GM18907 (cell line): ENCODE measurements around the gene FOXP3.
"Not testable (repeated sequence)": the region's sequence is repeated elsewhere in the genome, so short reads cannot be mapped to it uniquely, and the experiment has no call there.

Experiments used
- ATAC-seq: cut with Tn5 transposase; IDR thresholded peaks from one replicate; pipeline ENCODE4 v1.9.1; 2021; ENCODE audit warnings: mild to moderate bottlenecking, moderate library complexity; ENCODE audit not compliant: unreplicated experiment

The FOXP3 gene, protein sequence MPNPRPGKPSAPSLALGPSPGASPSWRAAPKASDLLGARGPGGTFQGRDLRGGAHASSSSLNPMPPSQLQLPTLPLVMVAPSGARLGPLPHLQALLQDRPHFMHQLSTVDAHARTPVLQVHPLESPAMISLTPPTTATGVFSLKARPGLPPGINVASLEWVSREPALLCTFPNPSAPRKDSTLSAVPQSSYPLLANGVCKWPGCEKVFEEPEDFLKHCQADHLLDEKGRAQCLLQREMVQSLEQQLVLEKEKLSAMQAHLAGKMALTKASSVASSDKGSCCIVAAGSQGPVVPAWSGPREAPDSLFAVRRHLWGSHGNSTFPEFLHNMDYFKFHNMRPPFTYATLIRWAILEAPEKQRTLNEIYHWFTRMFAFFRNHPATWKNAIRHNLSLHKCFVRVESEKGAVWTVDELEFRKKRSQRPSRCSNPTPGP

DNA sequence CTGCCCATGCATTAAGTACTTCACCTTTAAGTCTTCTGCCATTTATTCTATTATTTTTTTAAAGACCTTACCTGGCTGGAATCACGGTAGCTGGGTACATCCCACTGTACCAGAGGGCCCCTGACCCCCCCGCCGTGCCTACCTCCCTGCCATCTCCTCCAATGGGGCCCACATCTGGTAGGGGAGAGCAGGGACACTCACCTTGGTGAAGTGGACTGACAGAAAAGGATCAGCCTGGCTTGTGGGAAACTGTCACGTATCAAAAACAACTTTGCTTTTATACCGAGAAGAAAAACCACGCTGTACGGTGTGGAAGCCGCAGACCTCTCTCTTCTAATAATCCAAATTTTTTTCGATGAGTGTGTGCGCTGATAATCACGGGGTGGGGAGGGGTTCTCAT is at the start of gene FOXP3:
FOXP3 (minus strand) TSS at position 251 of the 400 bp plus-strand sequence. CDS start 6,205 bp downstream, outside the sequence.
- no peak for ATAC-seq

DNA sequence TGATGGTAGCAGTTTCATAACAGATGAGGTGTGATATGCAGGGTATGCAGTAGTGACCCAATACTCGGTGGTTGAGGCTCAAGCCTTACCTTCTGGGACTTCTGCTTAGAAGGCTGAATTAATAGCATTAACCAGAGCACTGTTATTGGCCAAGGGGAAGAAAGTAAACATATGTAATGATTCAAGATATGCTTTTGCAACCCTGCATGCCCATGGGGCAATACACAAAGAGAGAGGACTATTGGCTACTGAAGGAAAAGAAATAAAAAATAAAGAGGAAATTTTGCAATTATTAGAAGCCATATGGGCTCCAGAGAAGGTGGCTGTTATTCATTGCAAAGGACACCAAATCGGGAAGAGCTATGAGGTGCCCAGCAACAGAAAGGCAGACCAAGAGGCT is 47.7 kb upstream of the FOXP3 start:
- no peak for ATAC-seq

DNA sequence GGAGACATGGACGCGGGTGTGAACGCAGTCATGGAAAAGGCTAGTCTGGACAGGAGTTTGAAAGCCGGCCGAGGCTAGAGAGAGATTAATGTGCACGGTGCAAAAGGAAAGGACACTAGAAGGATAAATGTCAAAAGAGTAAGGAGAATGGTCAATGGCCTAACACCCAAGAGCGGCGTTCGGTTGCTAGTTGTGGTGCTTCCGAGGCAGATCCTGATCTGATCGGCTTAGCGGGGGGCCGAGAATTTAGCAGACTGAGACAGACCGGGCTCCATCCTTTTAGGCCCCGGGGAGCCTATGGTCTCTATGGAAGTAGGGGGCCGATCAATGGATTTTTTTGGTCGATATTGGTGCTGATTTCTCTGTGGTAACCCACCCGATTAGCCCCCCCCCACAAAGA is 45.9 kb upstream of the FOXP3 start:
- ATAC-seq, result no peak

DNA sequence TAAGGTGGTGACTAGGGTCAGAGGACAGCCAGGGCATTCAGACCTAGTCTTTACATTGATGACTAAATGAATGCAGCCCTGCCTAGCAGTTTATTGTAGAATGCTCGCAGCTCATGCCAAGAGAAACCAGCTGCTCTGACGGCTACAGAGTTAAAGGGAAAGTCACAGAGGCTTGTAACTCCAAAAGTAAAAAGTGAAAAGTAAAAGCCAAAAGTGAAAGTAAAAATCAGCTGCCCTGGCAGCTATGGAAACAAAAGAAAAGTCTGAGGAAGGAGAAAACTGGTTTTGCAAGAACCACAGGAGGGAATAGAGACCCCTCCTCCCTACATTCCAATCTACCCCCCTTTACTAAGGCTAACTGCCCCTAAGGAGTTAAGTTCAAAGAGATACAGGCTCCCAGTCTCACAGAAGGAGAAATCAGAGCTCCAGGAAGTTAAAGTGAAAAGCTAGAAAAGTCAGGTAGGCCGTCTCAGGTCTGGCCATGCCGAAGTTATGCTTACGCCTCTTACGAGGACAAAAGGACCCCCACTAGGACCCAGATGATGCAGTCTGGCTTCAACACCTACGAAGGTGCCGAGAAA is 45.0 kb upstream of the FOXP3 start:
- no peak for ATAC-seq

DNA sequence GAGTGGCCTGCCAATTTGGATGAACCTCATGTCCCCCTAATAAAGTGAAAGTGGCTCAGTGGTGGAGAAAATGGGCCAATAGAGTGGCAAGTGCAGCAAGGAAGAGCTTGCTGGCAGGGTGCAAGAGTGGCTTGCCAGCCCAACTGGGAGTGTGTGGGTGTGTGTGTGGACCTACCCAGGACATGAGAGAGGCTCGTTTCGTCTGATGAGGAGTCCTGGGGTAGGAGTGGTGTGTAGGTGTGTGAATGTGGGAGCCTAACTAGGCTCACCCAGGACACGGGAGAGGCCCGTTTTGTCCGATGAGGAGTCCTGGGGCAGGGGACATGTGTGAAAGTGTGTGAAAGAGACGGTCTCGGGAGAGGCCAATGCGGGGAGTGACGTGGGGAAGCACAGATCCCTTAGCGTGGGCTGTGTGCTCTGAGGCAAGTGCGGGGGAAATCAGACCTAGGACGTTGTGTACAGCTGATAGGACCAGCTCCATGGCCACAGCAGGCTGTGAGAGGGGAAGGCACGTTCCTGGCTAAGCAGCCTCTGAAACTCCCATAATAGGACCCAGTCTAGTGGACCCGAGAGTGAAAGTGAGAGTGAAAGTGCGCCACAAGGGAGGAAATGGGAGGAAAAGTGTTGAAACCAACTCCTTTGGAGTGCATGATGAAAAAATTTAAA is 44.2 kb upstream of the FOXP3 start:
- no peak for ATAC-seq

DNA sequence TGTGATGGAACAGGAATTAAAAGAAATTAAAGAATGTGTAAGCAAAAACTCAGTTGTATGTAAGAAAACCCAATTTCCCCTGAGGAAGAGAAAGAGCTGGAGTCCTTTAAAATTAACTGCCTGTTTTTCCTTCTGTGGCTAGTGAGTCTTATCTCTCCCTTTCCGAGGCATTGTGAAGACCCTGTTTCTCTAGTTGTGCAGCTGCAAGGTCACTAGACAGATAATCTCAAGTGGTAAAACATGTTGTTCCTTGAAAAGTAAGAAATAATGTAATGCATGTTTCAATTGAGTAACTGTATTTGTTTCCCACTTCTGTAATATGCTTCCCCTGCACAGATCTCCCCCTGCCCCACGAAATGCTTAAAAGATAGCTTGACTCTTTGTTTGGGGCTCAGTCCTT is 43.3 kb upstream of the FOXP3 start:
- ATAC-seq, result not testable (repeated sequence)

DNA sequence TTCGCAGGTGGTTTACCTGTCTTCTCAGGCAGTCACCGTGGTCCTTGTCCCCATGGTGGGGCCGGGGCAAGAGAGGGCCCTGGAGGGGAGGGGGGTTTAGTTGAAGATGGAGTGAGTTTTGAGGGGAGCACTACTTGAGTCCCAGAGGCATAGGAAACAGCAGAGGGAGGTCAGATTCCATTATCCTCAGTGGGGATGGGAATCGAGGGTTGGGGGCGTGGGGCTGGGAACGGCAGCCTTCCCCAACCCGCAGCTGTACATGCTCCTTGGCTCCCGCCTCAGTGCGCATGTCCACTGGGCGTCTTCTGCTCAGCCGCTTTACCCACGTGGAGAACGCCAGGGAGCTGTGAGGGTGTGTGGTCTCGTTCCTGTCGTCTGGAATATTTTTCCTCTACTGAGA is 38.8 kb upstream of the FOXP3 start, which contains the start of gene GAGE10:
GAGE10 (plus strand) TSS at position 301 of the 400 bp plus-strand sequence. CDS start 1,214 bp downstream, outside the sequence.
- no peak for ATAC-seq

DNA sequence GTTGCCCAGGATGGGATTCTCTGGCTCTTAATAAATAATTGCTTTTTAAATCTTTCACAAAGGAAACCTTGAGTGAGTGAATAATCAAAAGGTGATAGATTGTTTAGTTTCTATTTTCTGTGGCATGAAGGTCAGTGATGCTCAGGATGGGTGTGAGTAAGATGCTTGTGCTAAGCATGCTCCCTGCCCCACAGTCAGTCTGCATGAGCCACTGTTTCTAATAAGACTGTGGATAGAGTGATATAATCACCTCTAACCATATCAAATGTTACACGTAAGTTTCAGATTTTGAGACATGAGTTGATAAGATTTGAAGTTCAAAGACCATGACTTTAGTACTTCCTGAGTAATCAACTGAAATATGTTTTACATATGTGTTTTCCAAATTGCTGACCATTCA is 36.2 kb upstream of the FOXP3 start:
- ATAC-seq, result no peak

DNA sequence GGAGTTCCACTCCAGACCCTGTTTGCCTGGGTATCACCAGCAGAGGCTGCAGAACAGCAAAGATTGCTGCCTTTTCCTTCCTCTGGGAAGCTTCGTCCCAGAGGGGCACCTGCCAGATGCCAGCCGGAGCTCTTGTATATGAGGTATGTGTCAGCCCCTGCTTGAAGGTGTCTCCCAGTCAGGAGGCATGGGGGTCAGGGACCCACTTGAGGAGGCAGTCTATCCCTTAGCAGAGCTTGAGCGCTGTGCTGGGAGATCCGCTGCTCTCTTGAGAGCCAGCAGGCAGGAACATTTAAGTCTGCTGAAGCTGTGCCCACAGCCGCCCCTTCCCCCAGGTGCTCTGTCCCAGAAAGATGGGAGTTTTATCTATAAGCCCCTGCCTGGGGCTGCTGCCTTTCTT is 34.8 kb upstream of the FOXP3 start:
- not testable (repeated sequence) for ATAC-seq

DNA sequence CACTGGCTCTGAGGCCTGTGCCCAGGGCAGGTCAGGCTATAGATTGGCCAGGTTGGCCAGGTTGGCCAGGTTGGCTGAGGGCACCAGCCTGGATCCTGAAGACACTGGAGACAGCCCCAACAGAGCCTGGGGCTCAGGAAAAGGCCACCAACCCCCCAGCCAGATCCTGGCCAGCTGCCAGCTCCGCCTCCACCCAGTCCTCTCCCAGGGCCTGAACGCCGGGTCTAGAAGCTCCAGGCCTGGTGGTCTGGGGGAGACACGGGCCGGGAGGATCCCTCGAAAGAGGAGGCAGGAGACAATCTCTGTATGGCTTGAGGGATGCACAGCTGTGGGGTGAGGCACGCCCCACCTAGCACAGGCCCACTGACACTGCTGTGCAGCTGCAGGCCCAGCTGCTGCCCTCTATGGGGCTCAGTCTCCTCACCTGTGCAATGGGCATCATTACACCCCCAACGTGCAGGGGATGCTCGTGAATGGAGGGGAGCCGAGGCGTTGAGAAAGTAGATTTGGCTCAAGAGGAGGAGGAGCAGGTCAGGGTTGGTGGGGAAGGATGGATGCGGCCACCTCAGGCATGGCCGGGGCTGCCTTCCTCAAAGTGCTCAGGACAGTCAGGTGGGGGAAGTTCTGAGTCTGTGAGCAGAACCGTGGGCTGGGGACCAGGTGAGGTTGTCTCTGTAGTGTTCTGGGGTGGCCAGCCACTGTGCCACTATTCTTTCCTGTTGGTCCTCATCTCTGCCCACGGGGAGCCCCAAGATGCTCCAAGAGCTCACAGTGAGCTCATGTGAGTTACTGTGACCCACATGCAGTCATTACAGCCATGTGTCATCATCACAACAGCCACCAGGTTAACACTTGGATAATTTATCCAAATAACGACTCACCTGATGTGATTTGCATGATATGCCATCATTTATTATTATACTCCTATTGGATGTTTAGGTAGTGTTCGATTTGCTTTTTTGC is 28.2 kb upstream of the FOXP3 start:
- ATAC-seq, result no peak

DNA sequence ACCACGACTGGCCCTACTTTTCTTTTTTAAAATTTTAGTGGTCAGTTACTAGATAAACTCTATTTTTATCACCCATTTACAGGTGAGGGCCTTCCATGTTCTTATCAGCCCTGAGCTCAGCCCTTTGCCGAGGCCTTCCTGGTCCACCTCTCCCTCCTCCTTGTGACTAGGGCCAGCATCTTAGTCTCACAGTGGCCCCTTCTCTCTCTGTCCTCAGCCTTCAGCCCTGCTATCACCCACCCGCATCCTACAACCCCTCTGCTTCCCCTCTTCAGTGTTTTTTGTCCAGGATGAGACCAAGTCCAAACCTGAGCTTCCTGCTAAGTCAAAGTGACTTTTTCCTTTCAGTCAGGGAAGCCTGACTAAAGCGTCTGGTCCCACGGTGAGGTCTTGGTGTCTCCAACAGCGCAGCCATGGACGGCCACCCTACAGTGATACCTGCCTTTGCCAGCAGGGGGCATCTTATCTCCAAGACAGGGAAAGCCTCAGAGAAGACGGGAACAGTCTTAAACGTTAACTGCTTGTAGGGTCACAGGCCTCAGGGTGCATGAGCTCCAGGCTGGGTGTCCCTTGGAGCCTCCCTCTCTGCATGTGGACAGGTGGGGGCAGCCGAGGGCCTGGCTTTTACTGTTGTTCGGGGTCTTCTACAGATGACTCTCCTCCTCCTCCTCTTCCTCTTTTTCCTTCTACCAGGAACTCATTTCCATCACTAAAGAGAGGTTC is 27.3 kb upstream of the FOXP3 start:
- ATAC-seq, result peak; percentile 67

DNA sequence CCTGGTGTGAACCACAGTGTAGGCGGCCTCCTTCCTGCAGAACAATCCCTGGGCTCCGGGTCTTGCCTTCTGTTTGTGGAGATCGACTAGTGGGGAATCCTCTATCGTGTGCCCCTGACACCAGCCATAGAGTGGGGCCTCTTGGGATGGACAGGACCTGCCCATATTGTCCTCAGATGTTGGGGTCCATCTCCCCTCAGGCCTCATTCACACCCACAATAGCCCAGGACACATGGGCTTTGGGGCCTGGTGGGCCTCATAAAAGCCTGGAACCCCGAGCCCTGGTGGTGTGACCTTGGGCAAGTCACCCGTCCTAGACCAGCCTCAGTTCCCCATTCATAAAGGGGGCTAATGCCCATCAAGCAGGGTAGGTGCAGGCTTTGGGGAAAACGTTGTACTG is 25.7 kb upstream of the FOXP3 start:
- ATAC-seq, result no peak

DNA sequence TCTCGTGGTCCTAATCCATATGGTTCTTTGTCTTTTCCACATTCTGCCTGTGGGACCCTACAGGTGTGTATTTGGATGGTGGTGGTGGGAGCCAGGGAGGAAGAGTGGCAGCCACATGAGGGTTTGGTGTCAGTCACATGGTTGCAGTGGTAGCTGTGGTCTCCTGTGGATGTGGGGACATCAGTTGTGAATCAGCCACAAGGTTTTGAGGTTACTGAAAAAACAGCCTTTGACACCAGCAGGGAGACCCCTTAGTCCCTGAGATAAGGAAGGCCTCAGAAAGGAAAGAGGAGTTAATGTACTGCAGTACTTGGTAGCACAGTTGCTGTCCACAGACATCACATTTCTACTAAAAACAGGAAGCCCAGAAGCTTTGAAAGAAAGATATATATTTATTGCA is 23.2 kb upstream of the FOXP3 start:
- no peak for ATAC-seq

DNA sequence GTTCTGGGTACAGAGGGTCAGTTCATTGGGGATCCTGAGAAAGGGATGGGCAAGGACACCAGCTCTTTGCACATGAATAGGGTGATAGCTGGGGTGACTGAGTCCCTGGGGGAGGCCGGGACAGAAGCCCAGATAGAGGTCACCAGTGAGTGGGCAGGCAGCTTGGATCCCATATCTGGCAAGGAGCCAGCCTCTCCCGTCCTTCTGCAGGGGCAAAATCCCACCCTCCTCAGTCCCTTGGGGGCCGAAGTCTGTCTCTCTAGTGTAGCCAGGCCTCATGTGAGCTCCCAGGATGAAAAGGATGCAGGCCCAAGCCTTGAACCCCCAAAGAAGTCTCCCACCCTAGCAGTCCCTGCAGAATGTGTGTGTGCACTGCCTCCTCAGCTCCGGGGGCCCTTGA is 22.1 kb upstream of the FOXP3 start:
- no peak for ATAC-seq

DNA sequence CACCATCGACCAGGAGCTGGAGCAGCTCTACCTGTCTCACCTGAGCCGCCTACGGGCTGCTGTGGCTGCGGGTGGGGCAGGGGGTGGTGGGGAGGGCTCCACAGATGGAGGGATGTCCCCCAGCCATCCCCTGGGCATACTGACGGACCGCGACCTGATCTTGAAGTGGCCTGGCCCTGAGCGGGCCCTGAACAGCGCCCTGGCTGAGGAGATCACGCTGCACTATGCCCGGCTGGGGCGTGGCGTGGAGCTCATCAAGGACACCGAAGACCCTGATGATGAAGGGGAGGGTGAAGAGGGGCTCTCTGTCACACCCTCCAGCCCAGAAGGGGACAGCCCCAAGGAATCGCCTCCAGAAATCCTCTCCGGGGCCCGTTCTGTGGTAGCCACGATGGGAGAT is 21.6 kb upstream of the FOXP3 start:
- no peak for ATAC-seq

DNA sequence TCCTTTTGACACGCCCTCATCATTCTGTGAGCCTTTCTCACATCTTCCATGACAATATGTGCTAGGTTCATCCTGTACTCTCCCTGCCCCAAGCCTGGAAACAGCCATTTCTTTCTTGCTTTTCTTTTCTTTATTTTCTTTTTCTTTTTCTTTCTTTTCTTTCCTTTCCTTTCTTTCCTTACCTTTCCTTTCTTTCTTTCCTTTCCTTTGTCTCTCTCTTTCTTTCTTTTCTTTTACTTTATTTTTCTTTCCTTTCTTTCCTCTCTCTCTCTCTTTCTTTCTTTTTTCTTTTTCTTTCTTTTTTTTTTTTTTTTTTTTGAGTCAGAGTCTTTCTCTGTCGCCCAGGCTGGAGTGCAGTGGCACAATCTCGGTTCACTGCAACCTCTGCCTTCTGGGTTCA is 19.7 kb upstream of the FOXP3 start:
- no peak for ATAC-seq

DNA sequence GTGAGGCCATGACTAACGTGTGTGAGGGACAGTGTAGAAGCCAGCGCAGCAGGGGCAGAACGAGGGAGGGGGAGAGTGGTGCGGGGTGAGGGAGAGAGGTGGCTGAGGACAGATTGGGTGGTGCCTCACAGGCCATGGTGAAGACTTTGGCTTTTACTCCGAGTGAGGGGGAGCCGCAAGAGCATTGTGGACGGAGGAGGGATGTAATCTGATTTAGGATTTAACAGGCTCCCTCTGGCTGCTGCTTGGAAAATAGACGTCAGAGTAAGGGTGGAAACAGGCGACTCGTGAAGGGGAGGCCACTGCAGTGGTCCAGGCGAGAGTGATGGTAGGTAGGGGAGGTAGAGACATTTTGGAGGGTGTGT is 18.1 kb upstream of the FOXP3 start:
- no peak for ATAC-seq

DNA sequence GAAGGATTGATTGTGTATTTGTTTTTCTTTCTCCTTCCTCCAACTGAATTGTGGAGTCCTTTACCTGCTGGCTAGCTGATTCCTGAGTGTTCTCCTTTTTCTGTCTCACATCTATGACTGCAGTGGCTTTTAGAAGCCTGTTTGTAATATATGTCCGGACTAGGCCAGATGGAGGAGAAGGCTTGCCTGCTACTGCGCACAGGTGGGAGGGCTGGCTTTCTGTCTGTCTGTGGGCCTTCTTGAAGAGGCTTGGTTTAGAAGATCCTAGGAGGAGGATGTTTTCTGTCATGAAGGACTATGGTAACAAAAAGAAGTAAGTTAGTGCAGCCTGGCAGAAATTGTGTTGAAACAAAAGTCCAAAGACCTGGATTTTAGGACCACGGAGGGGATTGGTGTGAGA is 13.6 kb upstream of the FOXP3 start:
- ATAC-seq, result no peak

DNA sequence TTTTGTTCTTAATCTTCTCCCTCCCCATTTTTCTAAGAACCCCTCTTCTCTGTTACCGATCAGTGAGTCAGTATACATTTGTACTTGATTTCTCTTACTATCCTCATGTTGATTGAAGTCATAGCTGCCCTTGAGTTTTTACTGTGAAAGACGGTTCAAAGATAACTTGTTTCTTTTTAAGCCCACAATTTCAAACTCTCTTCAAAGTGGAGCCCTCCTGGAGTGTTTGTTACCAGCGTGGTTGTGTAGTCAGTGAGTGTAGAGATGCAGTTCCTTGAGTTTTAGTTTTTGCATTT is 13.0 kb upstream of the FOXP3 start:
- ATAC-seq, result no peak
